Lower leg skin (tissue), 4 donors: ENCODE data around the gene AGBL1. TPM values are rescaled to one million over a fixed set of nuclear protein-coding genes. Genes with fewer than 3 reads are reported as not detected.

Experiments used
- DNase-seq, 2 donors: peaks; one replicate each; pipeline ENCODE4 v3.0.0-alpha.2; 2019; ENCODE audit warnings: low spot score in 2 of 2
- H3K4me3 ChIP-seq: fragments of 200-600 bp; sonication (generic); 2 replicates; pipeline ENCODE4 v1.5.1; 2017; ENCODE audit warnings: mild to moderate bottlenecking, low read depth; ENCODE audit not compliant: poor library complexity, severe bottlenecking
- CTCF ChIP-seq, 3 donors: fragments of 450-650 bp; IDR thresholded peaks; one replicate each; pipeline ENCODE4 v1.5.1; 2016; ENCODE audit warnings: antibody characterized with exemption in 3 of 3, mild to moderate bottlenecking in 3 of 3, moderate library complexity in 2 of 3
- POLR2A ChIP-seq, 2 donors: fragments of 450-650 bp; IDR thresholded peaks; one replicate each; pipeline ENCODE4 v1.6.1; 2016 to 2017; ENCODE audit warnings: antibody characterized with exemption in 2 of 2, mild to moderate bottlenecking in 1 of 2, moderate library complexity in 1 of 2
- WGBS, 2 donors: methylation state at CpG; one replicate each; pipeline ENCODE4 v1.1.5; 2018; 5-methylcytosine and 5-hydroxymethylcytosine counted together
- intact Hi-C: fragments of 100-400 bp; cut with DNase I; formaldehyde crosslinking; loops from one replicate; pipeline ENCODE4 v1.15.0; 2023; ENCODE audit warnings: low total_unique reads
- total RNA-seq, 4 donors: library from RNA; depleted of rRNA; stranded (reverse); fragments of >200 nt; gene quantifications; one replicate each; pipeline ENCODE4 v1.1.0, GENCODE V29; 2016

The AGBL1 gene
- total RNA-seq, 4 donors from 2014 or later, result 0.13 to 0.91 TPM; not detected in 2

GRCh38 chr15:86349565-86349964, 269.9 kb downstream of the AGBL1 start:
- TF ChIP-seq POLR2A (IDR thresholded peaks at IDR 0.05), result no peak
- TF ChIP-seq CTCF (IDR thresholded peaks at IDR 0.05), result no peak
- intact Hi-C loops, result no loop called here
- 85 to 92% methylated on average over 1 of the region's 1 CpG for WGBS, 2 donors
- DNase-seq, result no peak
- no peak overlapping the region for H3K4me3 ChIP-seq

- H3K4me3 ChIP-seq, result no peak overlapping the region
- TF ChIP-seq POLR2A (IDR thresholded peaks at IDR 0.05) (no peak), CTCF (IDR thresholded peaks at IDR 0.05) (no peak)
- no peak for DNase-seq
- 48 to 57% methylated on average over 1 of the region's 1 CpG for WGBS, 2 donors
- intact Hi-C loops, result no loop called here
These were observed 273.5 kb downstream of the AGBL1 start for GRCh38 chr15:86353213-86353612.

- no peak for TF ChIP-seq CTCF (IDR thresholded peaks at IDR 0.05)
- TF ChIP-seq POLR2A (IDR thresholded peaks at IDR 0.05), result no peak
- intact Hi-C loops, result no loop called here
- DNase-seq, result no peak
- no peak overlapping the region for H3K4me3 ChIP-seq
These were observed 275.7 kb downstream of the AGBL1 start for GRCh38 chr15:86355361-86355760.

- TF ChIP-seq CTCF (IDR thresholded peaks at IDR 0.05) (no peak), POLR2A (IDR thresholded peaks at IDR 0.05) (no peak)
- WGBS, 2 donors, result 17 to 44% methylated on average over 1 of the region's 1 CpG
- DNase-seq, result no peak
- H3K4me3 ChIP-seq, result no peak overlapping the region
- intact Hi-C loops, result no loop called here
These were observed 276.1 kb downstream of the AGBL1 start for GRCh38 chr15:86355801-86356200.

GRCh38 chr15:86362555-86362954, 282.9 kb downstream of the AGBL1 start:
- H3K4me3 ChIP-seq, result no peak overlapping the region
- intact Hi-C loops, result no loop called here
- DNase-seq, result no peak
- TF ChIP-seq POLR2A (IDR thresholded peaks at IDR 0.05), result no peak
- TF ChIP-seq CTCF (IDR thresholded peaks at IDR 0.05), result no peak

GRCh38 chr15:86373147-86373546, 293.5 kb downstream of the AGBL1 start:
- 21 to 37% methylated on average over 1 of the region's 1 CpG for WGBS, 2 donors
- no peak for DNase-seq
- H3K4me3 ChIP-seq, result no peak overlapping the region
- intact Hi-C loops, result no loop called here
- TF ChIP-seq POLR2A (IDR thresholded peaks at IDR 0.05) (no peak), CTCF (IDR thresholded peaks at IDR 0.05) (no peak)
